GM19372 (cell line): ENCODE data around the gene LCE3A.
"Not testable (repeated sequence)": the region's sequence is repeated elsewhere in the genome, so short reads cannot be mapped to it uniquely, and the experiment has no call there.

ENCODE experiments used
- ATAC-seq: cut with Tn5 transposase; IDR thresholded peaks from one replicate; pipeline ENCODE4 v1.9.1; 2021; ENCODE audit warnings: mild to moderate bottlenecking, low read depth, moderate library complexity; ENCODE audit not compliant: unreplicated experiment

LCE3A gene

DNA sequence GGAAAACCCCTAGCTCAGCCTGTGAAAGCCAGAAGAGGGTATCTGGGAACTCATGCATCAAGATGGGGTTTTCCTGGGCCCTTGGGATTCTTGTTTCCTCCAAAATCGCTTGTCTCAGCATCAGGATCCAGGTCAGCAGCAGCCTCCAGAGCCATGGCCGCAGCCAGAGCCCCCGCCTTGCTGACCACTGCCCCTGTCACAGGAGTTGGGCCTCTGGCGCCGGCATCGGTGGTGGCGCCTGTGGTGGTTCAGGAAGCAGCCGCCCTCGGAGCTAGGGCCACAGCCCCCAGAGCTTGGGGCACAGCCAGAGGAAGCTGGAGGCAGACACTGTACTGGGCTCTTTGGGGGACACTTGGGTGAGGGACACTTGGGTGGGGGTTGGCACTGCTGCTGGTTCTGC, 43.4 kb downstream of the LCE3A start:
- not testable (repeated sequence) for ATAC-seq

DNA sequence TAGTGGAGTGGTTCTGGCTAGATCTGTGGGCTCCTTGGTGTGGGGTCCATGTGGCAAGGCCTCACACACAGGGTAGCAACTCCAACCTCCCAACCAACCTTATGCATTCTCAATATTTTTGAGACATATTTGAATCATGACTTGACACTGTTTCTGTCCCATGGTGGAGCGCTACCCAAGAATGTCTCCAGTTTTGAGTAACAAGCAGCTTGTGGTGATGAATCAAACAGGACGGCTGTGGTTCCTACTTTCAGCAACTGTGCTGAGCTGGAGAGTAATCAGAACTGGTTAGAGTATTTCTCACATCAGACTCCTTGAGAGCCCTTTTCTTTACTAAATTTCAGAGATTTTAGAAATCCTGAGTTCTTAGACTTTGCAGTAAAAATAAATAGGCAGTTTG, 45.7 kb downstream of the LCE3A start:
- no peak for ATAC-seq
